ENCODE measurements around the gene DNAJC2. TPM values are rescaled to one million over a fixed set of nuclear protein-coding genes. Genes with fewer than 3 reads are reported as not detected.

The DNAJC2 gene
- total RNA-seq, 2 experiments from 2014 or later: 38.6 to 53.5 TPM

DNA sequence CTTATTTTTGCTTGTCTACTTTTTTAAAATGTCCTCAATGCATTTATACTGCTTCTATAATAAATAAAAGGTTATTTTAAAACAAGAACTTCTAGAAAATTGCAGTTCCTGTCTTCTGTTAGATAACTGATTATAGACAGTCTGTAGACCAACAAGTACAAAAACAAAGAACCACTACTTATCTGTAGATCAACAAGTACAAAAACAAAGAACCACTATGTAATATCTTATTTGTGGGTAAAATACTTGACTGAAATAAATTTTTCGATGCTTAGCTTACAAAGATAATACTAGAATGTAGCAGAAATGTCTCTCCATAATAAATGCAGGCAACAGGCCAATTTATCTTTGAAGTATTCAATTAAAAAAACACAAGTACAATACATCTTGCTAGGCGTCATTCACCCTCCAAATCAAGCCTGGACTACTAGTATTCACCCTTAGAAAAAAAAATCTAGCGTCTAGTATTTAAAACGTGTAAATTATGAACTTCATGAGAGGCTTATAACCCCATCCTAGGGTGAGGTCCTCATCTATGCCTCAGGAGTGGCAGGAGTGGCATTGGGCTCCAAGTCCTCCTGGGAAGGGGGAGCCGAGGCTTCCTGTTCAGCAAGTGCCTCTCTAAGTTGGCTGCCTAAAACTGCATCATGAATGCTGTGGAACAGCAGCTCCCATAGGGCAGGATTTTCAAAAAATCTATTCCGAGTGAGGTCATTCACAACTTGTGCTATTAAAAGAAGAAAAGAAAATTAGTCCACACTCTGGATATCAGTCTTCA is 29.5 kb upstream of the DNAJC2 start:
- Histone ChIP-seq H2AFZ (ENCODE audit: low read length) (no peak overlapping the region), H3K27ac (ENCODE audit: low read depth, low read length, poor library complexity, severe bottlenecking) (no peak overlapping the region), H3K9me2 (ENCODE audit: insufficient read depth, low read length) (no peaks in the 10 kb centered on the region), H3K4me3 (ENCODE audit: low read depth, low read length, poor library complexity, severe bottlenecking) (no peak overlapping the region), H4K20me1 (ENCODE audit: insufficient read depth, low read length) (no peaks in the 10 kb centered on the region), H3K4me2 (ENCODE audit: low read length) (no peak overlapping the region), H3K79me2 (ENCODE audit: insufficient read depth, low read depth, low read length) (no peaks in the 10 kb centered on the region), H3K36me3 (ENCODE audit: insufficient read depth, low read length) (peaks cover 18% of the 10 kb centered on the region), H3K9me3 (ENCODE audit: low read length) (no peaks in the 10 kb centered on the region), H3K4me1 (ENCODE audit: insufficient read depth, low read length, poor library complexity, severe bottlenecking) (no peaks in the 10 kb centered on the region)
- POLR2A ChIA-PET: no interaction called here
- intact Hi-C loops (cut with micrococcal nuclease; ENCODE audit: unreplicated experiment): no loop called here
- no peak for DNase-seq (ENCODE audit: low spot score)
- no TSS peak for BruUV-seq (replicated peaks)
- CTCF ChIA-PET (ENCODE audit: unreplicated experiment): no interaction called here
- TF ChIP-seq EZH2phosphoT487 (IDR thresholded peaks at IDR 0.05; ENCODE audit: borderline replicate concordance, low read depth, low read length): no peak
- TF ChIP-seq, protein P1, sequence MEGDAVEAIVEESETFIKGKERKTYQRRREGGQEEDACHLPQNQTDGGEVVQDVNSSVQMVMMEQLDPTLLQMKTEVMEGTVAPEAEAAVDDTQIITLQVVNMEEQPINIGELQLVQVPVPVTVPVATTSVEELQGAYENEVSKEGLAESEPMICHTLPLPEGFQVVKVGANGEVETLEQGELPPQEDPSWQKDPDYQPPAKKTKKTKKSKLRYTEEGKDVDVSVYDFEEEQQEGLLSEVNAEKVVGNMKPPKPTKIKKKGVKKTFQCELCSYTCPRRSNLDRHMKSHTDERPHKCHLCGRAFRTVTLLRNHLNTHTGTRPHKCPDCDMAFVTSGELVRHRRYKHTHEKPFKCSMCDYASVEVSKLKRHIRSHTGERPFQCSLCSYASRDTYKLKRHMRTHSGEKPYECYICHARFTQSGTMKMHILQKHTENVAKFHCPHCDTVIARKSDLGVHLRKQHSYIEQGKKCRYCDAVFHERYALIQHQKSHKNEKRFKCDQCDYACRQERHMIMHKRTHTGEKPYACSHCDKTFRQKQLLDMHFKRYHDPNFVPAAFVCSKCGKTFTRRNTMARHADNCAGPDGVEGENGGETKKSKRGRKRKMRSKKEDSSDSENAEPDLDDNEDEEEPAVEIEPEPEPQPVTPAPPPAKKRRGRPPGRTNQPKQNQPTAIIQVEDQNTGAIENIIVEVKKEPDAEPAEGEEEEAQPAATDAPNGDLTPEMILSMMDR (conservative IDR thresholded peaks at IDR 0.05; ENCODE audit: low read length): no peak

DNA sequence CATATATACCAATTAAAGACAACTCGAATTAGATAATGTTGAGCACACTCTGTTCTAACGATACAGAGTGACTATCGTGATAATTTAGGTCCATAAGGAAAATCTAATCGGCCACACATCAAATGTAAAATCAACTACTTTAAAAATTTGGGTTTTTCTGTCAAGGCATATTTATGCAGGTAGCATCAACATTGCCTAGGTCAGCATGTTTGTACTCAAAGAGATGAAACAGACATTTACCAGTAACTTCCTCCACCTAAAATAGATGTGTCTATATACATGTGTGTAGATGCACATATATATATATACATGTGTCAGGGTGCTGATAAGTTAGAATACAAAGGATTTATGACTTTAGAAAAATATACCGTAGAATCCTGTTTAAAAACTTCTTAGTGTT is 24.9 kb upstream of the DNAJC2 start:
- Histone ChIP-seq H3K4me1 (ENCODE audit: insufficient read depth, low read length, poor library complexity, severe bottlenecking) (no peaks in the 10 kb centered on the region), H2AFZ (ENCODE audit: low read length) (no peak overlapping the region), H3K9me2 (ENCODE audit: insufficient read depth, low read length) (no peaks in the 10 kb centered on the region), H3K4me2 (ENCODE audit: low read length) (no peak overlapping the region), H4K20me1 (ENCODE audit: insufficient read depth, low read length) (no peaks in the 10 kb centered on the region), H3K4me3 (ENCODE audit: low read depth, low read length, poor library complexity, severe bottlenecking) (no peak overlapping the region), H3K79me2 (ENCODE audit: insufficient read depth, low read depth, low read length) (no peaks in the 10 kb centered on the region), H3K27ac (ENCODE audit: low read depth, low read length, poor library complexity, severe bottlenecking) (no peak overlapping the region), H3K9me3 (ENCODE audit: low read length) (no peaks in the 10 kb centered on the region), H3K36me3 (ENCODE audit: insufficient read depth, low read length) (peaks cover 63% of the 10 kb centered on the region)
- POLR2A ChIA-PET: no interaction called here
- no peak for DNase-seq (ENCODE audit: low spot score)
- no peak for TF ChIP-seq EZH2phosphoT487 (IDR thresholded peaks at IDR 0.05; ENCODE audit: borderline replicate concordance, low read depth, low read length)
- TF ChIP-seq, protein P1 (conservative IDR thresholded peaks at IDR 0.05; ENCODE audit: low read length): no peak
- CTCF ChIA-PET (ENCODE audit: unreplicated experiment): no interaction called here
- no TSS peak for BruUV-seq (replicated peaks)
- intact Hi-C loops (cut with micrococcal nuclease; ENCODE audit: unreplicated experiment): no loop called here

DNA sequence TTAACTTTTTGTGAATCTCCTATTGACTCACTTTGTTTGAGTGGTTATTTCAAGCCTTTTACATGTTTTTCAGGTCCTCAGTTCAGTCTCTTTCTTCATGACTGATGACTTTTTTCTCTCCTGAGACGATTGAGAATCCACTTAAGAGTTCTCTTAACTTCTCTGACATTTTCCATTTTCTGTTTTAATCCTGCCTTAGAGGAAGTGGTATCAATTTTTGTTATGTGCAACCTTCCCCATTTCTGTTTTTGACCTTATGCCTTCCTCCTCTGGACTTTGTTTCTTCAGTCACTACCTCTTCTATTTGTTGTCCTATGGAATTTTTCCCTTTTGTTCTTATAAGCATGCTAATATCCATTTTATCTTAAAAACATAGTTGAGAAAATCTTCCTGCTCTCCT is 5.2 kb upstream of the DNAJC2 start:
- ChIA-PET POLR2A (interaction anchor here (0.7 kb wide), 1 partner anchor 11 kb away, joined by 4 read pairs; no protein-coding TSS in a partner anchor), CTCF (ENCODE audit: unreplicated experiment) (no interaction called here)
- no TSS peak for BruUV-seq (replicated peaks)
- Histone ChIP-seq H3K4me1 (ENCODE audit: insufficient read depth, low read length, poor library complexity, severe bottlenecking) (peaks cover 38% of the 10 kb centered on the region), H3K27ac (ENCODE audit: low read depth, low read length, poor library complexity, severe bottlenecking) (no peak overlapping the region), H3K4me2 (ENCODE audit: low read length) (peak overlapping the region; percentile 91), H3K79me2 (ENCODE audit: insufficient read depth, low read depth, low read length) (peaks cover 91% of the 10 kb centered on the region), H3K4me3 (ENCODE audit: low read depth, low read length, poor library complexity, severe bottlenecking) (peak overlapping the region; percentile 85), H2AFZ (ENCODE audit: low read length) (no peak overlapping the region), H3K36me3 (ENCODE audit: insufficient read depth, low read length) (peaks cover 54% of the 10 kb centered on the region), H3K9me3 (ENCODE audit: low read length) (no peaks in the 10 kb centered on the region), H4K20me1 (ENCODE audit: insufficient read depth, low read length) (peaks cover 24% of the 10 kb centered on the region), H3K9me2 (ENCODE audit: insufficient read depth, low read length) (no peaks in the 10 kb centered on the region)
- no peak for TF ChIP-seq EZH2phosphoT487 (IDR thresholded peaks at IDR 0.05; ENCODE audit: borderline replicate concordance, low read depth, low read length)
- TF ChIP-seq, protein P1 (conservative IDR thresholded peaks at IDR 0.05; ENCODE audit: low read length): no peak
- intact Hi-C loops (cut with micrococcal nuclease; ENCODE audit: unreplicated experiment): no loop called here
- DNase-seq (ENCODE audit: low spot score): no peak

Measured in OCI-LY7 (cell line).